GM21423 (cell line): ENCODE data around the gene TRIM15.
"Not testable (repeated sequence)": the region's sequence is repeated elsewhere in the genome, so short reads cannot be mapped to it uniquely, and the experiment has no call there.

Experiments used
- ATAC-seq: cut with Tn5 transposase; IDR thresholded peaks from one replicate; pipeline ENCODE4 v1.9.1; 2021; ENCODE audit warnings: mild to moderate bottlenecking, moderate library complexity; ENCODE audit not compliant: unreplicated experiment

Gene TRIM15

GRCh38 chr6:30221956-30222355, 58.6 kb downstream of the TRIM15 start:
- ATAC-seq, result not testable (repeated sequence)
